Sciatic nerve (tissue), 1 donor: ENCODE results near the gene NUCKS1. TPM values are rescaled to one million over a fixed set of nuclear protein-coding genes. Genes with fewer than 3 reads are reported as not detected.

ENCODE experiments used
- total RNA-seq: library from RNA; stranded (reverse); fragmentation: NEBNext Ultra II Directional; extraction: Animal tissue kit (Norgen Biotek cat#: 25700); gene quantifications from one replicate; pipeline ENCODE4 v1.2.1, GENCODE V29; 2021
- donor health status: DM: no; HTN: no; CAD: no.

Gene NUCKS1
- total RNA-seq, 1 donor from 2014 or later, result 193 TPM

Other genes with a start within 250 kb of the NUCKS1 start
- gene CDK18, start 245.5 kb downstream of the NUCKS1 start, total RNA-seq, result 9.4 TPM
- gene ELK4, start 118.2 kb downstream of the NUCKS1 start, total RNA-seq, result 72.1 TPM
- gene SLC45A3, start 69.7 kb downstream of the NUCKS1 start, total RNA-seq, result 1.3 TPM
- gene RAB29, start 25.3 kb upstream of the NUCKS1 start, total RNA-seq, result 17.6 TPM
- gene SLC41A1, start 63.0 kb upstream of the NUCKS1 start, total RNA-seq, result 44.0 TPM
- 3.9 TPM for gene PM20D1, start 100.0 kb upstream of the NUCKS1 start, total RNA-seq
- gene SLC26A9, start 193.3 kb upstream of the NUCKS1 start, total RNA-seq, result not detected